Ectodermal cell (in vitro differentiated cells): Measurements from ENCODE around the gene ZNF136. TPM values are rescaled to one million over a fixed set of nuclear protein-coding genes. Genes with fewer than 3 reads are reported as not detected.

Experiments
- H3K27ac ChIP-seq: 2 replicates; pipeline ENCODE4 v1.7.0; 2013; ENCODE audit warnings: mild to moderate bottlenecking, low read depth, low read length; ENCODE audit not compliant: insufficient read depth, poor library complexity, severe bottlenecking
- H3K27me3 ChIP-seq: 2 replicates; pipeline ENCODE4 v1.7.0; 2013; ENCODE audit warnings: mild to moderate bottlenecking, low read length; ENCODE audit not compliant: insufficient read depth, control insufficient read depth, poor library complexity, severe bottlenecking
- H3K36me3 ChIP-seq: one replicate; pipeline ENCODE4 v1.7.0; 2013; ENCODE audit warnings: low read length; ENCODE audit not compliant: control insufficient read depth, insufficient read depth
- H3K4me1 ChIP-seq: one replicate; pipeline ENCODE4 v1.7.0; 2013; ENCODE audit warnings: low read length; ENCODE audit not compliant: control insufficient read depth, insufficient read depth
- H3K4me3 ChIP-seq: 2 replicates; pipeline ENCODE4 v1.7.0; 2013; ENCODE audit warnings: low read depth, low read length, control low read depth; ENCODE audit not compliant: insufficient read depth
- H3K9me3 ChIP-seq: 2 replicates; pipeline ENCODE4 v1.7.0; 2013; ENCODE audit warnings: mild to moderate bottlenecking, low read length, moderate library complexity; ENCODE audit not compliant: control insufficient read depth
- WGBS, 2 experiments: methylation state at CpG; one replicate each; pipeline ENCODE4 v1.1.7; 2013; ENCODE audit warnings: missing lambda C conversion rate in 2 of 2; 5-methylcytosine and 5-hydroxymethylcytosine counted together
- polyA plus RNA-seq, 4 experiments: library from polyadenylated mRNA; stranded (reverse); fragments of 50-300 nt; gene quantifications; one replicate each; pipeline ENCODE4 v1.2.3, GENCODE V29; 2013

The ZNF136 gene
- 12.3 TPM for polyA plus RNA-seq (2013, experiment 1 of 4)
- 14.0 TPM for polyA plus RNA-seq (2013, experiment 2 of 4)
- polyA plus RNA-seq (2013, experiment 3 of 4) = 11.1 TPM
- polyA plus RNA-seq (2013, experiment 4 of 4) = 11.3 TPM

DNA sequence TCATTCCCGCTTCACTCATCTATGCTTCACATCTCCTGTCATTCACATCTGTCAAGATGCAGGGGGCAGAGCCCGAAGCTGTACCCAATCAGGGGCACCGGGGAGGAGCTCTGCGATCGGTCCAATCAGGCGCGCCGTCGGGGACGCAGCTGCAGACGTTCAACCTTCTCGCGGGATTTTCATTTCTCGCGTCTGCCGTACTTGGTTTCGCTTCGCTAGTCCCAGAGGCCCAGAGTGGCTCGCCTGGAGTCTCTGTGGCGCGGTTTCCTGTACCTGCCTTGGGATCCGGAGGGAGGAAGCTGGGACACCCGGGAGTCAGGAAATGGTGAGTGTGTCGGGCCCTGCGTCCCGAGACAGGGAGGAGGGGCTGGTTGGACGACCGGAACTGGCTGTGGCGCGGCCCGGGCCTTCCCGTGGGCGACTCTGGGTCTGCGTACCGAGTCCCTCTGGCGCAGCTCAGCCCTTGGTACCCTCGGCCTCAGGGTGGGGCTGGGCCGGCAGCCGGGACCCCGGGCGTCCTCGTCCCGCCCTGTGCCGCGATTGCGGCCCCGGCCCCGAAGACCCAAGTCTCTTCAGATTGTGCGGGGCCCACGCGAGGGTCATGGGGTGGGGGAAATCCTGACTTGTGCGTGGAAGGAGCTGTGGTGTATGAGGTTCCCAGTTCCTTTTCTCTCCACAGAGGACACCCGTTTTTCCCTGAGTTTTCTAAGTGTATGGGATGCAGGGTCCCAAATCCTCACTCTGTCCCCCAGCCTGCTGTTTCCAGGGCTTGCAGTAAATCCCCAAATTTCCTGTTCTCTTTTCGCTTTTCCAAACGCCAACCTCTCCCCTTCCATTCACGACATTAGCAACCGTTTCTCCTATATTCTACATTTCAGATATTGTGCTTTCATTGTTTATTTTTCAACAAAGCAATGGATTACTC, at the start of gene ZNF136:
Gene ZNF136, plus strand, starts transcription at position 215 of the 925 bp plus-strand sequence. Its CDS starts 108 bp downstream, at position 323.
- Histone ChIP-seq H3K4me3 (peak within 1 kb of the TSS; percentile 89), H3K36me3 (no peaks in the 10 kb centered on the region), H3K9me3 (no peaks in the 10 kb centered on the region), H3K27ac (peak within 1 kb of the TSS; percentile 78), H3K4me1 (peaks cover 5% of the 10 kb centered on the region), H3K27me3 (no peaks in the 10 kb centered on the region)
- 1% methylated on average over 57 of the region's 57 CpGs for WGBS, 2 experiments

DNA sequence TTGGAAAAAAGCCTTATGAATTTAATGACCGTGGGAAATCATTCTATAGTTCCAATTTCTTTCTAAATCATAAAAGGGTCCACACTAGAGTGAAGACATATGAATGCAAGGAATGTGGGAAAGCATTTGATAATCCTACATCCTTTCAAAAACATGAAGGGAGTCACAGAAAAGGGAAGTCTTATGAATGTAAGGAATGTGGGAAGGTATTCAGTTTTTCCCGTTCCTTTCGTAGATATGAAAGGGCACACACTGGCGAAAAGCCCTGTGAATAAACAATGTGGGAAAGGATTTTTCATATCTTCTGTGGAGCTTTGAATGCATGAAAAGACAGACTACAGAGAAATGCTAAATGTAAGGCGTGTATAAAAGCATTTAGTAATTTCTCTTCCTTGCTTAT, 49.8 kb upstream of the ZNF136 start:
- Histone ChIP-seq H3K4me1 (no peaks in the 10 kb centered on the region), H3K9me3 (peaks cover 24% of the 10 kb centered on the region), H3K36me3 (peaks cover 66% of the 10 kb centered on the region), H3K27ac (no peak overlapping the region), H3K27me3 (no peaks in the 10 kb centered on the region), H3K4me3 (no peak overlapping the region)
- WGBS, 2 experiments = 85 to 92% methylated on average over 5 of the region's 5 CpGs

DNA sequence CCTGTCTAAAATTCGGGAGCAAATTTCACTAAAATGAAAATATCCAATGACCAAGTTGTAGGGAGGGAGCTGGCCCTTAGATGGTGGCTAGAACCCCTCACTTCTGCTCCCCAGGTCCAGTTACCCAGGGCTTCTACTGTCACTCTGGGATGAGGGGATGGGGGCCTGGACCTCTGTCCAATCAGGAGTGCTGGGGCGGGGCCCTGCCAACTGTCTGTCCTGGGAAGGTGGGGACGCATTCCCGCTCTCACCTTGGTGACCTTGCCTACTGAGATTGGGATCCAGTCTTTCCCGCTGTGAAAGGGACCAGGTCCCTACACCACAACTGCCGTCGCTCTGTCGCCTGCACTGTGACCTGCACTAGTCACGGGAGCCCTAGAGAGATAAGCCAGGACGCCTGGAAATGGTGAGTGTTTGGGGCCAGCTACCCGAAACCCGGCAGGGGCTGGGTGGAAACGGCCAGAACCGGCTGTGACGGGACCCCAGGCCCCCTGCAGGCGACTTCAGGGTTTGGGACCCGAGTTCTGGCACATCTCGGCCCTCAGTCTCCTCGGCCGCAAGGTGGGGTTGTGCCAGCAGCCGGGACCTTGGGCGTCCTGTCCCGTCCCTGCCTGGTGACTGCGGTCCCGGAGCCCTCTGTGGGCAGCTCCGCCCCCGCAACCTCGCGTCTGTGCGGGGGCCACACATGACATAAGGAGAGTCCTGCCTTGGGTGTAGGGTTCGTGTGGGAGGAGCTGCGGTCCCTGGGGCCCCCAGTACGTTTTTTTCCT, 45.5 kb upstream of the ZNF136 start:
- Histone ChIP-seq H3K27me3 (no peaks in the 10 kb centered on the region), H3K27ac (no peak overlapping the region), H3K36me3 (peaks cover 27% of the 10 kb centered on the region), H3K4me3 (no peak overlapping the region), H3K4me1 (no peaks in the 10 kb centered on the region), H3K9me3 (peaks cover 5% of the 10 kb centered on the region)
- 94 to 95% methylated on average over 33 of the region's 33 CpGs for WGBS, 2 experiments

DNA sequence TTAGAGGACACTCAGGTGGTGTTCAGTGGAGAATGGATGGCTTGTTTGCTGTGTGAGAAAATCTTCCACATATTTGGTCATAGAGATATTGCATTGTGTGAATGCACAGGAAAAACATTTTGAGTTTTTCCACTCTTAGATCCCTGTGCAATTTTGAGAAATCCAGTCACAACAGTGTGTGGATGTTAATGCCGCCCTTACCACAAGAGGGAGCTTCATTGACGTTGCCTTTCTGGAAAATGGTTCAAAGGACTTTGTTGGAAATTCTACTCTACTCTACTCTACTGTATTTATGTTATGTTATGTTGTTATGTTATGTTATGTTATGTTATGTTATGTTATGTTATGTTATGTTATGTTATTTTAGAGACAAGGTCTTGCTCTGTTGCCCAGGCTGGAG, 36.2 kb upstream of the ZNF136 start:
- Histone ChIP-seq H3K4me3 (no peak overlapping the region), H3K27me3 (no peaks in the 10 kb centered on the region), H3K4me1 (no peaks in the 10 kb centered on the region), H3K27ac (no peak overlapping the region), H3K9me3 (peaks cover 4% of the 10 kb centered on the region), H3K36me3 (peaks cover 10% of the 10 kb centered on the region)
- 43 to 67% methylated on average over 1 to 2 of the region's 2 CpGs for WGBS, 2 experiments

DNA sequence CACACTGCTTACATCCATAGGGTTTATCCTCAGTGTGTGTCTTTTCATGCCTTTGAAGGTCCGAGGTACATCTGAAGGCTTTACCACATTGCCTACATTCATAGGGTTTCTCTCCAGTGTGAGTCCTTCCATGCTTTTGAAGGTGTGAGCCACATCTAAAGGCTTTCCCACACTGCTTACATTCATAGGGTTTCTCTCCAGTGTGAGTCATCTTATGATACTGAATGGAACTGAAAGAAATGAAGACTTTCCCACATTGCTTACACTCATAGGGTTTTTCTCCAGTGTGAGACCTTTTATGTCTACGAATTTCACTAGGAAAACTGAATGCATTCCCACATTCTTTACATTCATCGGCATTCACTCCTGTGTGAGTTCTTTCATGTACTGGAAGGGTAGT, 29.8 kb upstream of the ZNF136 start:
- Histone ChIP-seq H3K27me3 (no peaks in the 10 kb centered on the region), H3K4me3 (no peak overlapping the region), H3K36me3 (peaks cover 69% of the 10 kb centered on the region), H3K4me1 (no peaks in the 10 kb centered on the region), H3K27ac (no peak overlapping the region), H3K9me3 (peaks cover 11% of the 10 kb centered on the region)
- WGBS, 2 experiments = 96 to 99% methylated on average over 3 of the region's 3 CpGs

DNA sequence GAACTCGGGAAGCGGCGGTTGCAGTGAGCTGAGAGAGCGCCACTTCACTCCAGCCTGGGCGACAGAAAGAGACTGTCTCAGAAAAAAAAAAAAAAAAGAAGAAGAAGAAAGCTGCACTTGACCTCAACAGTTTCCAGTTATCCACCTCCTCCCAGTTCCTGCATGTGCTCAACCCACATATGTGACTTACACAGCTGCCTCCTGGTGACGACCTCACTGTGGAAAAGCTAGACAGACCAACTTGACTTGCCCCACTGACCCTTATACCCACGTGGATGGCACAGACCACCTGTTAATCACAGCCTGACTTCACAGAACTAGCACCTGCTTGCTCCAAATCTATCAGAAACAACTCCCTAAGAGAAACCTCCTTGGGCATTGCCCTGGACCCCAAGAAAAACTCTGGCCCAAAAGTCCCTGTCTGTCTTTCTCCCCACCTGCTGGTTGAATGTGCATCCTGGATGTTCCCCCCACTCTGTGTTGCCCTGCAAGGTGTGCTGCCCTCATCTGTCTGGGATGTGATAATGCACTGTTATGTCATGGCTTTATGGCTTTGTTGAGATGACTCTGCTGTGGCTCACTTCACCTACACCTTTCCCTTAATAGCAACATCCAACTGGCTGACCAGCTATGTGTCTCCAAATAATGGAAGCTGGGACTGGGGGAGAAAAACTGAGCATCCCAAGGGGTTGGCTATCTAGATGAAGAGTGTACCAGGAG, 25.5 kb upstream of the ZNF136 start:
- Histone ChIP-seq H3K4me3 (no peak overlapping the region), H3K36me3 (peaks cover 63% of the 10 kb centered on the region), H3K4me1 (peaks cover 6% of the 10 kb centered on the region), H3K9me3 (peaks cover 8% of the 10 kb centered on the region), H3K27ac (no peak overlapping the region), H3K27me3 (no peaks in the 10 kb centered on the region)
- 75 to 82% methylated on average over 7 of the region's 7 CpGs for WGBS, 2 experiments

DNA sequence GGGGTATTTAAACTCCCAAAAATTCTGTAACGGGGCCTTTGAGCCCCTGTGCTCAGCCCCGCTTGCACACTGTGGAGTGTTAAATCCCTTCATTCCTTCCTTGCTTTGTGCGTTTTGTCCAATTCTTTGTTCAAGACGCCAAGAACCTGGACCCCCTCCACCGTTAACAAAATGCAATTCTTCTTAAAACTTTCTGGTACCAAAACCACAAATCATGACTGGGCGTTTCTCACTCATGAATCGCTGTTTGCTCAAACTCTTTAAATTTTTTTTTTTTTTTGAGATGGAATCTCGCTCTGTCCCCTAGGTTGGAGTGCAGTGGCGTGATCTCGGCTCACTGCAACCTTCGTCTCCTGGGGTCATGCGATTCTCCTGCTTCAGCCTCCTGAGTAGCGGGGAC, 23.6 kb upstream of the ZNF136 start:
- Histone ChIP-seq H3K9me3 (no peaks in the 10 kb centered on the region), H3K36me3 (peaks cover 55% of the 10 kb centered on the region), H3K27me3 (no peaks in the 10 kb centered on the region), H3K27ac (peak overlapping the region; percentile 99), H3K4me1 (peaks cover 6% of the 10 kb centered on the region), H3K4me3 (peak overlapping the region; percentile 84)
- 52% methylated on average over 13 of the region's 13 CpGs for whole genome bisulfite sequencing, 2 experiments

DNA sequence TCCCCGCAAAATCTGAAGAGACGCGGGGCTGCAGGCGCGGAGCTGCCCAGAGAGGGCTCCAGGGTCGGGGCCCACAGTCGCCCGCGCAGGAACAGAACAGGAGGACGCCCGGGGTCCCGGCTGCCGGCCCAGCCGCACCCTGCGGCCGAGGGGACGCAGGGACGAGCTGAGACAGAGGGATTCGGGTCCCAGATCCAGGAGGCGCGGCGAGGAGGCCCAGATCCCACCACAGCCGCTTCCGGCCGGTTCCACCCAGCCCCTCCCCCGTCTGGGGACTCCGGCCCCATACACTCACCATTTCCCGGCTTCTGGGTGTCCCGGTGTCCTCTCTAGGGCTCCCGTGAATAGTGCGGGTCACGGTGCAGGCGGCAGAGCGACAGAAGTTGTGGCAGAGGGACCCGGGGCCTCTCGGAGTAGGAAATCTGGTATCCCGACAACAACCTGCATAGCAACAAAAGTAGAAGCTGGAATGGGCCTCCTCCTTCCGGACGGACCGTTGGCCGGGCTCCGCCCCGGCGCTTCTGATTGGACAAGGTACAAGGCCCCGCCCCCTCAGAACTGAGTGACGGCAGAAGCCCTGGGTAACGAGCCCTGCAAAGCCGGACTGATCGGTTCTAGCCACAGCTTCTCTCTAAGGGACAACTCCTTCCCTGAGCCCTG, 22.9 kb upstream of the ZNF136 start, which contains the start of gene ZNF20:
Gene ZNF20, minus strand, starts transcription at position 466 of the 660 bp plus-strand sequence. Its CDS starts 168 bp downstream, at position 298.
- 7 to 9% methylated on average over 49 of the region's 49 CpGs for WGBS, 2 experiments

DNA sequence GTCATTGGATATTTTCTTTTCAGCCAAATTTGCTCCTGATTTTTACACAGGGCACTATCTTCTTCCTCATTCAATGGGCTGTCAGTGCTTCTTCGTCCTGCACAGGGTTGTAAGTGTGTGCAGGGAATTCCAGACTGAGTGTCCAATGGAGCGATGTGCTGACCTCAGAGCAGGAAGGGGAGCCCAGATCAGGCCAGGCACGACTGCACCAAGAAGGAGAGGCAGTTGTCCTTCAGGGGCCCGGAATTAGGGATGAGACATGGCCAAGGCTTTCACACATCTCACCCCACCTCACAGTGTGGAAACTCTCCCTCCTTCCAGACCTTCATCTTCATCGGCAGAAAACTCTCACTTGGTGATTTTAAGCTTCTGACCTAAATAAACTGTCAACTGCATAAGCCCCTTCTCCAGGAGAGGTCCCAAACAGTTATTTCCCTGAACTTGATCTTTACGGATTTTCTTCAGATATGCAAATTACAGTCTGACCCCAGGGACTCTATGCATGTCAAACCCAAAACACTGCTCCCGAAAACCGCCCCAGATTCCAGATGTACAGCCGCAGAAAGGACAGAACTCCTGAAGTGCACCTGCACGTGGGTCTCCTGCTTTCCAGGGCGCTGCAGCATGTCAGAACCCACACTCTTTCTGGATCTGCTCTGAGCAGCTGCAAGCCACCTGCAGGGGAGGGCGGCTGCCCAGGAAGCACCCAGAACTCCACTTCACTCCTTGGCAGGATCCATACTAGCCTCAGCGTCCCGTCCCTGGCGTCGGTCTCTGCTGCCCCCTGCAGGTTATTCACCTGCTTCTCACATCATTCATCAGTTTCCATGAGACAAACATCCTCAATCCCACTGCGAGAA, 22.1 kb upstream of the ZNF136 start:
- Histone ChIP-seq H3K4me3 (peak overlapping the region; percentile 84), H3K27ac (peak overlapping the region; percentile 99)
- WGBS, 2 experiments = 40 to 45% methylated on average over 16 to 17 of the region's 17 CpGs

More for the DNA sequence above, 22.9 kb upstream of the ZNF136 start, which contains the start of gene ZNF20:
- H3K4me3 ChIP-seq = peak within 1 kb of the TSS; percentile 84
- peaks cover 6% of the 10 kb centered on the region for H3K4me1 ChIP-seq
- H3K27me3 ChIP-seq = no peaks in the 10 kb centered on the region
- peaks cover 55% of the 10 kb centered on the region for H3K36me3 ChIP-seq
- H3K27ac ChIP-seq = peak within 1 kb of the TSS; percentile 99
- H3K9me3 ChIP-seq = no peaks in the 10 kb centered on the region

More for the DNA sequence above, 22.1 kb upstream of the ZNF136 start:
- H3K27me3 ChIP-seq = no peaks in the 10 kb centered on the region
- H3K36me3 ChIP-seq = peaks cover 55% of the 10 kb centered on the region
- H3K9me3 ChIP-seq = no peaks in the 10 kb centered on the region
- peaks cover 6% of the 10 kb centered on the region for H3K4me1 ChIP-seq
